22Rv1 (cell line): ENCODE results near the gene CBFA2T2.
A peak's percentile ranks its signal among the peaks of the same experiment; 100 is the strongest.
"Not testable (repeated sequence)": the region's sequence is repeated elsewhere in the genome, so short reads cannot be mapped to it uniquely, and the experiment has no call there.

Source experiments
- H3K27ac ChIP-seq: fragments of 450-650 bp; 2 replicates; pipeline ENCODE4 v1.5.1; 2017
- ZFX ChIP-seq: fragments of 450-650 bp; IDR thresholded peaks from 2 replicates; pipeline ENCODE4 v1.6.1; 2017; ENCODE audit warnings: antibody characterized with exemption, borderline replicate concordance
- TF ChIP-seq, protein P1 (sequence below): fragments of 450-650 bp; IDR thresholded peaks from 2 replicates; pipeline ENCODE4 v1.5.1; 2017; ENCODE audit warnings: mild to moderate bottlenecking

The CBFA2T2 gene

DNA sequence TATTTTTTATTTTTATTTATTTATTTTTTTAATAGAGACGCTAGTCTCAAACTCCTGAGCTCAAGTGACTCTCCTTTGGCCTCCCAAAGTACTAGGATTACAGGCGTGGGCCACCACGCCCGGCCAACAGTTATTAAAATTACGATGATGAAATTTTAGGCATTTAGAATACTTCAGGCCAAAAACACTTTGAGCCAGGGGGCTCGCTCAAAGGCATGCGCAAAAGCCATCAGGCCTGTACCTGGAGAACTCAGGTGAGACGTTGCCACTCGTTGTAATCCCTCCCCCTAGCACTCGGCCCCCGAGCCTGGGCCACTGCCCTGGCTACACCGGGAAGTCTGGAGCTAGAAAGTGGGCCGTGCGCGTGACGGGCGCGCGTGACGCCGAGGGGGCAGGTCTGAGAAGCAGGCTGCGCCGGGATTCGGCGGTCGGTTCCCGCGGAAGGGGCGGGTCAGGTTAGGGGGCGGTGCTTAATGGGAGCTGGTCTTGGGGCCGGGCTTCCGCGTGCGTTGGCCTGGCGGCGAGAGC lies 337 bp upstream of the CBFA2T2 start:
- H3K27ac ChIP-seq: peak overlapping the region; percentile 82
- TF ChIP-seq, protein P1, sequence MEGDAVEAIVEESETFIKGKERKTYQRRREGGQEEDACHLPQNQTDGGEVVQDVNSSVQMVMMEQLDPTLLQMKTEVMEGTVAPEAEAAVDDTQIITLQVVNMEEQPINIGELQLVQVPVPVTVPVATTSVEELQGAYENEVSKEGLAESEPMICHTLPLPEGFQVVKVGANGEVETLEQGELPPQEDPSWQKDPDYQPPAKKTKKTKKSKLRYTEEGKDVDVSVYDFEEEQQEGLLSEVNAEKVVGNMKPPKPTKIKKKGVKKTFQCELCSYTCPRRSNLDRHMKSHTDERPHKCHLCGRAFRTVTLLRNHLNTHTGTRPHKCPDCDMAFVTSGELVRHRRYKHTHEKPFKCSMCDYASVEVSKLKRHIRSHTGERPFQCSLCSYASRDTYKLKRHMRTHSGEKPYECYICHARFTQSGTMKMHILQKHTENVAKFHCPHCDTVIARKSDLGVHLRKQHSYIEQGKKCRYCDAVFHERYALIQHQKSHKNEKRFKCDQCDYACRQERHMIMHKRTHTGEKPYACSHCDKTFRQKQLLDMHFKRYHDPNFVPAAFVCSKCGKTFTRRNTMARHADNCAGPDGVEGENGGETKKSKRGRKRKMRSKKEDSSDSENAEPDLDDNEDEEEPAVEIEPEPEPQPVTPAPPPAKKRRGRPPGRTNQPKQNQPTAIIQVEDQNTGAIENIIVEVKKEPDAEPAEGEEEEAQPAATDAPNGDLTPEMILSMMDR: no peak
- no peak for TF ChIP-seq ZFX

DNA sequence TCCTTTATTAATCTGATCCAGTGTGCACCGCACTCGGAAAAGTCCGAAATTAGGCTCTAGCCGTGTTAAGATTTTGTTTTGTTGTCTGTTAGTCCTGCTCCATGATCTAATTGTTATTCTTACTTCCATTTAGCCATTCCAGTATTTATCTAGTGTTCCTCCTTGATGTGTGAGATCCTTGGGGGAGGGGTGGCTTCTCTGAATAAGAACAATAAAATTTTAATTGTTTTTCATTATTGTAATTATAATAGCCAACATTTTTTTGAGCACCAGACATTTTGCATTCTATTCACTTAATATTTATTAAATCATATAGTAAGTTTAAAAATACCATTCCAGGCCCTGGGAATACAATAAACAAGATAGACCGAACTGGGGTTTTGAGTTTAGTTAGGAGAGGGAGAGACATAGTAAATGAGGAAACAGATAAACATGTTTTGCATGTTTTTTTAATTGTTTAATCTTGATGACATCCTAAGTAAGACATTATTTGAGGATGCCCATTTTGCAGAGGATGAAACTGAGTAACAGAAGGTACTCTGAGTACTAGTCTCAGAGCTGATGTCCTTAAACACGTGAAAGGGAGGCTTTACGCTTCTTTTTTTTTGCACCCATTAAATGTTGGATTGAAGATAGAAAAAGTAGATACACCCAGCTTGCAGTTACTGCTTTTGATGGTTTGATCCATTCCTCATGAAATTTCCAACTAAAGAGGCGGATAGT lies 1.2 kb downstream of the CBFA2T2 start:
- no peak for TF ChIP-seq ZFX
- TF ChIP-seq, protein P1: no peak
- peak overlapping the region; percentile 82 for H3K27ac ChIP-seq

DNA sequence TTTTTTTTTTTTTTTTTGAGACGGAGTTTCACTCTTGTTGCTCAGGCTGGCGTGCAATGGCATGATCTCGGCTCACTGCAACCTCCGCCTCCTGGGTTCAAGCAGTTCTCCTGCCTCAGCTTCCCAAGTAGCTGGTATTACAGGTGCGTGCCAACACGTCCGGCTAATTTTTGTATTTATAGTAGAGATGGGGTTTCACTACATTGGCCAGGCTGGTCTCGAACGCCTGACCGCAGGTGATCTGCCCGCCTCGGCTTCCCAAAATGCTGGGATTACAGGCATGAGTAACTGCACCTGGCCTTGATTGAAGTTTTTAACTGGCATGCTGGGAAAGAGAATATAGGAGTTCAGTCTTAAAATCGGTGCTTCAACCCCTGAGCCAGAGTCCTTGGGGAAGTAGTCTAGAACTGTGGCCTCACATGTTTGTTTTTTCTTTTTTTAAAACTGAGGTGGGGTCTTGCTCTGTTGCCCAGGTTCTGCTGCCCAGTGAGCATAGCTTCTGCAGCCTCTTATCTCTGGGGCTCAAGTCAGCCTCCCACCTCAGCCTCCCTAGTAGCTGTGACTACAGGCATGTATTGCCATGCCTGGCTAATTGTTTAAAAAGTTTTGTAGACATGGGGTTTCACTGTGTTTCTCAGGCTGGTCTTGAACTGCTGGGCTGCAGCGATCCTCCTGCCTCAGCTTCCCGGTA lies 3.3 kb downstream of the CBFA2T2 start:
- H3K27ac ChIP-seq: no peak overlapping the region
- TF ChIP-seq, protein P1: no peak
- no peak for TF ChIP-seq ZFX

DNA sequence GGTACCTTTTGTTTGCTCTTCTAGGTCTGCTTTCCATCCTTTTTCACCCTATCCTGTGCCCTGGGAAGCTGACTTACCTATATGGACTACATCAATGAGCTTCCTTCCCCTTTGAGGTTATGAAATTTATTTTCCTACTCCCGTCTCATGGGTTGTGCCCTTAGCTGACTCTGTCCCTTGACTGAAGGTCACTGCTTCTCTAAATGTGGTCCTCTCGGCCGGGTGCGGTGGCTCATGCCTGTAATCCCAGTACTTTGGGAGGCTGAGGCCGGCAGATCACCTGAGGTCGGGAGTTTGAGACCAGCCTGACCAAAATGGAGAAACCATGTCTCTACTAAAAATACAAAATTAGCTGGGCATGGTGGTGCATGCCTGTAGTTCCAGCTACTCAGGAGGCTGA lies 6.9 kb downstream of the CBFA2T2 start:
- H3K27ac ChIP-seq: not testable (repeated sequence)

DNA sequence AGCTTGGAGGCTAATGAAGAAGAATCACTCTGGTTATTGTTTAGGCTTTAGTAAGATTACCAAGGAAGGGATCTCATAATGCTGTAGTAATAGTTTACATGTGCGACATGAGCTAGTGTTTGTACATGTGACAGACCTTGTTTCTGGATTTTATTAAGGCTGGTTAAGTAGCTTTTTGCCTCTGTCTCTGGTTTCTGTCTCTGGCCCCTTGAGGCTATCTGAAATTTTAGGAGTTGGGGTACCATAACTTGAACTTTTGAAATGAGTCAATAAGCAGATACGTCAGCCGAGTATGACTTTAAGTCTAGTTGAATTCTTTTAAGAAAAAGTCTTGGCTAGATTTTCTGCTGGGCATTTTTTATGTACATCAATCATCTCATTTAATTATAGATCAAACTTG lies 9.5 kb downstream of the CBFA2T2 start:
- TF ChIP-seq ZFX: no peak
- TF ChIP-seq, protein P1: no peak
- no peak overlapping the region for H3K27ac ChIP-seq

DNA sequence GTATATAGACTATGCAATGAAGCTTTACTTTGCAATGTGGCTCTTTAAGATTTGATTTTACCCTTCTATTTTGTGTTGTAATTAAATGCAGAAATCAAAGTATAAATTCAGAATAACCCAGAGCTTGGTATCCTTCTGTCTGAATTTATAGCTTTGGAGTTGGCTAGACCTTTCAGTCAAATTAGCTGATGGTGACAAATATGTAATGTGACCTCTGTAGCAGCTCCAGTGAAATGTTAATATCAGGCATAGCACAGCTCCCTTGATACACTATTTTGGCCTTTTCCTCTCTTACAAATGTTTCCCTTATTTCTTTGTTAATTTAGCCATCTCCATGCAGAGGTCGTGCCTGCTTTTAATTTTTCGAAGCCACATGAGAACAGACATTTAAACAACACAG lies 11.1 kb downstream of the CBFA2T2 start:
- TF ChIP-seq, protein P1: no peak
- no peak for TF ChIP-seq ZFX

DNA sequence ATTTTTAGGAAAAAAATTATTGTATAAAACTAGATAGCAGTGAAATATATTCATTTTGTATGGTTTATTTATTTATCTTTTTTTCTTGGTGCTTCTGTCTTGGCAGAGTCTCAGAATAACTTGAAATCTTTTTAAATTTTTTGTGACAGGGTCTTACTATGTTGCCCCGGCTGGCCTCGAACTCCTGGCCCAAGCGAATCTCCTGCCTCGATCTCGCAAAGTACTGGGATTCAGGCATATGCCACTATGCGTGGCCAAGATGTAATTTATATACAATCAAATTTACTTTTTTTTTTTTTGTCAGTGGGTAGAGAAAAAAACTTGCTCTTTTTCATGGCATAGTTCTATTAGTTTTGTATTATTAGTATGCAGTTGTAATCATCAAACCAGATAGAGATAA lies 13.7 kb downstream of the CBFA2T2 start:
- no peak overlapping the region for H3K27ac ChIP-seq
- no peak for TF ChIP-seq ZFX
- TF ChIP-seq, protein P1: no peak

More for the DNA sequence above, 11.1 kb downstream of the CBFA2T2 start:
- H3K27ac ChIP-seq: no peak overlapping the region
